Activated naive CD8-positive, alpha-beta T cell treated with anti-CD3 and anti-CD28 coated beads, Interleukin-2, amount 50 U/mL, for 16 hours (primary cell): ENCODE data around the gene OR52E5.

ENCODE experiments used
- DNase-seq: peaks from one replicate; pipeline ENCODE4 v3.0.0-alpha.2; 2020; ENCODE audit warnings: low read depth, low spot score

Gene OR52E5

GRCh38 chr11:5892908-5893307 lies at the start of gene OR52E5:
Gene OR52E5 (plus strand): TSS chr11:5893208. CDS start chr11:5900777, 7,569 bp downstream.
- DNase-seq, result no peak

GRCh38 chr11:5846701-5847100 lies 46.3 kb upstream of the OR52E5 start:
- no peak for DNase-seq

GRCh38 chr11:5847711-5848110 lies 45.3 kb upstream of the OR52E5 start:
- DNase-seq, result no peak

- DNase-seq, result no peak
Observed at GRCh38 chr11:5851002-5851401, 42.0 kb upstream of the OR52E5 start.

GRCh38 chr11:5857590-5857989 lies 35.4 kb upstream of the OR52E5 start, which contains the start of gene OR52E8:
Gene OR52E8 (minus strand): TSS chr11:5857690. CDS start chr11:5857690, 0 bp downstream.
- no peak for DNase-seq

- no peak for DNase-seq
Observed at GRCh38 chr11:5865826-5866225, 27.2 kb upstream of the OR52E5 start.

GRCh38 chr11:5878564-5878963 lies 14.4 kb upstream of the OR52E5 start:
- DNase-seq, result no peak

GRCh38 chr11:5880329-5880728 lies 12.7 kb upstream of the OR52E5 start, which contains the start of gene OR52E4:
Gene OR52E4 (plus strand): TSS chr11:5880629. CDS start chr11:5884293, 3,664 bp downstream.
- DNase-seq, result no peak

GRCh38 chr11:5881756-5882155 lies 11.3 kb upstream of the OR52E5 start:
- DNase-seq, result no peak

- no peak for DNase-seq
Observed at GRCh38 chr11:5887172-5887571, 5.8 kb upstream of the OR52E5 start.

- no peak for DNase-seq
Observed at GRCh38 chr11:5887661-5888060, 5.3 kb upstream of the OR52E5 start.

GRCh38 chr11:5891216-5891800 lies 1.7 kb upstream of the OR52E5 start:
- DNase-seq, result no peak

GRCh38 chr11:5899534-5899933 lies 6.5 kb downstream of the OR52E5 start:
- DNase-seq, result no peak

- DNase-seq, result no peak
Observed at GRCh38 chr11:5910540-5910939, 17.5 kb downstream of the OR52E5 start.

- DNase-seq, result no peak
Observed at GRCh38 chr11:5922749-5923426, 29.9 kb downstream of the OR52E5 start.

GRCh38 chr11:5923427-5923776 lies 30.4 kb downstream of the OR52E5 start:
- no peak for DNase-seq

- DNase-seq, result no peak
Observed at GRCh38 chr11:5923794-5924193, 30.8 kb downstream of the OR52E5 start.

GRCh38 chr11:5928271-5928670 lies 35.3 kb downstream of the OR52E5 start:
- DNase-seq, result no peak

GRCh38 chr11:5928811-5929210 lies 35.8 kb downstream of the OR52E5 start:
- no peak for DNase-seq

GRCh38 chr11:5929571-5930368 lies 36.8 kb downstream of the OR52E5 start:
- no peak for DNase-seq

- no peak for DNase-seq
Observed at GRCh38 chr11:5930614-5931013, 37.6 kb downstream of the OR52E5 start.

GRCh38 chr11:5931061-5931460 lies 38.1 kb downstream of the OR52E5 start:
- DNase-seq, result no peak

- DNase-seq, result no peak
Observed at GRCh38 chr11:5932671-5933070, 39.7 kb downstream of the OR52E5 start.
